ENCODE data around the gene ACSM4. TPM values are rescaled to one million over a fixed set of nuclear protein-coding genes. Genes with fewer than 3 reads are reported as not detected.
A peak's percentile ranks its signal among the peaks of the same experiment; 100 is the strongest.

Gene ACSM4
- total RNA-seq, 6 experiments from 2014 or later, result not detected

DNA sequence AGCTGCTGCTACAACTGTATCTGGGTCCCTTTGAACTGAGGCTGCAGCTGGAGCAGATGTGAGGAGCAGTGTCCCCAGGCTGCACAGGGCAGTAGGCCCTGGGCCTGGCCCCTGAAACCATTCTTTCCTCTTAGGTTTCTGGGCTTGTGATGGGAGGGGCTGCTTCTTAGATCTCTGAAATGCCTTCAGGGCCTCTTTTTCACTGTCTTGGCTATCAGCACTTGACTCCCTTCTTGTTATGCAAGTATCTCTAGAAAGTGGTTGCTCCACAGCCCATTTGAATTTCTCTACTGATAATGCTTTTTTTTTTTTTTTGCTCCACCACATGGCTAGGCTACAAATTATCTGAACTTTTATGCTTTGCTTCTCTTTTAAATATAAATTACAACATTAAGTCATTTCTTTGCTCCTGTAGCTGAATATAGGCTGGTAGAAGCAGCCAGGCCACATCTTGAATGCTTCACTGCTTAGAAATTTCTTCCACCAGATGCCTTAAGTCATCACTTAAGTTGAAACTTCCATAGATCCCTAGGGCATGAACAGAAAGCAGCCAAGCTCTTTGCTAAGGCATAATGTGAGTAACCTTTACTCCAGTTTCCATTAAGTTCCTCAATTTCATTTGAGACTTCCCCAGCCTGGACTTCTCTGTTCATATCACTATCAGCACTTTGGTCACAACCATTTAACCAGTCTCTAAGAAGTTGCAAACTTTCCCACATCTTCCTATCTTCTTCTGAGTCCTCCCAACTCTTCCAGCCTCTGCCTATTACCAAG, 41.1 kb downstream of the ACSM4 start:
- no peak overlapping the region for H3K27ac ChIP-seq
- H3K27me3 ChIP-seq, result no peaks in the 10 kb centered on the region
- no peaks in the 10 kb centered on the region for H3K4me1 ChIP-seq
- intact Hi-C loops (cut with DNase I), result no loop called here
- DNase-seq (no peak), ATAC-seq (peak in 2 of 4 donors; percentile 28 to 42)
- no peaks in the 10 kb centered on the region for H3K36me3 ChIP-seq
- TF ChIP-seq, protein P1, sequence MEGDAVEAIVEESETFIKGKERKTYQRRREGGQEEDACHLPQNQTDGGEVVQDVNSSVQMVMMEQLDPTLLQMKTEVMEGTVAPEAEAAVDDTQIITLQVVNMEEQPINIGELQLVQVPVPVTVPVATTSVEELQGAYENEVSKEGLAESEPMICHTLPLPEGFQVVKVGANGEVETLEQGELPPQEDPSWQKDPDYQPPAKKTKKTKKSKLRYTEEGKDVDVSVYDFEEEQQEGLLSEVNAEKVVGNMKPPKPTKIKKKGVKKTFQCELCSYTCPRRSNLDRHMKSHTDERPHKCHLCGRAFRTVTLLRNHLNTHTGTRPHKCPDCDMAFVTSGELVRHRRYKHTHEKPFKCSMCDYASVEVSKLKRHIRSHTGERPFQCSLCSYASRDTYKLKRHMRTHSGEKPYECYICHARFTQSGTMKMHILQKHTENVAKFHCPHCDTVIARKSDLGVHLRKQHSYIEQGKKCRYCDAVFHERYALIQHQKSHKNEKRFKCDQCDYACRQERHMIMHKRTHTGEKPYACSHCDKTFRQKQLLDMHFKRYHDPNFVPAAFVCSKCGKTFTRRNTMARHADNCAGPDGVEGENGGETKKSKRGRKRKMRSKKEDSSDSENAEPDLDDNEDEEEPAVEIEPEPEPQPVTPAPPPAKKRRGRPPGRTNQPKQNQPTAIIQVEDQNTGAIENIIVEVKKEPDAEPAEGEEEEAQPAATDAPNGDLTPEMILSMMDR (IDR thresholded peaks at IDR 0.05), result no peak
- TF ChIP-seq POLR2A (IDR thresholded peaks at IDR 0.05), result no peak
- no peaks in the 10 kb centered on the region for H3K9me3 ChIP-seq
- no peak overlapping the region for H3K4me3 ChIP-seq

DNA sequence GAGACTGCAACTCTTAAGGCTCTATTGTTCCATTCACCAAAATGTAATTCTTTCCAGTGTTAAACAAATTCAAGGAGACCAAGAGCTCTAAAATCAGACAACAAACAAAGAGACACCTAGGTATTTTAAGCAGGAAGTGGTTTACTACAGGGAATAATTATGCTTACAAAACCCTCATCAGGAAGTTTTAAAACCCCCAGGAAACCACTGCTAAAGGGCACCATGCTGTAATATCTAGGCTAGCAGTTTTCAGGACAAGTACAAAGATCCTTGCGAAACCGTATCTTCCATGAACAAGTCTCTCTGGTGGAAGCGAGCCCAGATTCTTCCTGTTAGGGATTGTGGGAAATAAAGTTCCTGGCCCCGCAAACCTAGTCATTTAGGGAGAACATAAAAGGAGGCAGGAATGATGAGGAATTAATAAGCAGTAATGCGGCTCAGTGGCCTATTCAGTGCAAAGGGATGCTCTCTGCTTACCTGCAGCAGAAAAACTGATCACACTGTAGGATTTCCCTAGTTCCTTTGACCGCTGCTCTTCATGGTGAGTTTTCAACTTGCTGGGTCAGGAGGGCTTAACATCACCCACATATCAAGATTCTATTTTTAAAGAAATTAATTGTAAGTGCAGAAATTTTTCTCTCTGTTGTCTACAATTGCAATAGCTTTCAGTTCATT, 42.8 kb downstream of the ACSM4 start:
- DNase-seq (no peak), ATAC-seq (no peak)
- Histone ChIP-seq H3K27ac (no peak overlapping the region), H3K27me3 (no peaks in the 10 kb centered on the region), H3K4me1 (no peaks in the 10 kb centered on the region), H3K4me3 (no peak overlapping the region), H3K9me3 (no peaks in the 10 kb centered on the region), H3K36me3 (no peaks in the 10 kb centered on the region)
- 59% methylated on average over 6 of the region's 6 CpGs for WGBS (ENCODE audit: insufficient coverage, low coverage, low lambda C conversion rate, missing lambda C conversion rate)
- intact Hi-C loops (cut with DNase I), result no loop called here
- no peak for TF ChIP-seq POLR2A (IDR thresholded peaks at IDR 0.05)
- TF ChIP-seq, protein P1 (IDR thresholded peaks at IDR 0.05), result no peak

DNA sequence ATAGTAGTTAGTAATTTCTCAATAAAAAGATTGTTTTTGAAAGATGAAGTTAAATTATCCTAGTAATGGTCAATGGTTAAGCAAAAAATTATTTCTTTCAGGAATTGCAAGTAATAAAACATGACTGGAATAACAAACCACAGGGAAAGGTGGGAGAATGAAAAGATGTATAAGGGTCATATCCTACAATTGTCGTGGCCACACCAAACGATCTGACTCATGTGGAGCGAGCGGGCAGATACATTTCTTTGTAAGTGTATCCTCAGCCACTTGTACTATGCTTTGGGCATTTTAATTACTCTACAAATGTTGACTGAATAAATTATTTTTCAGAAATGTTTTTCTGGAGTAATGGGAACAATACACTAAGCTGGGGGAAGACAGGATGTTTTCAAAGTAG, 45.5 kb downstream of the ACSM4 start:
- WGBS (ENCODE audit: insufficient coverage, low coverage, low lambda C conversion rate, missing lambda C conversion rate), result 80% methylated on average over 4 of the region's 4 CpGs
- no peaks in the 10 kb centered on the region for H3K36me3 ChIP-seq
- H3K4me1 ChIP-seq, result no peaks in the 10 kb centered on the region
- TF ChIP-seq POLR2A (IDR thresholded peaks at IDR 0.05), result no peak
- ATAC-seq (no peak), DNase-seq (no peak)
- intact Hi-C loops (cut with DNase I), result no loop called here
- no peaks in the 10 kb centered on the region for H3K9me3 ChIP-seq
- H3K4me3 ChIP-seq, result no peak overlapping the region
- no peak overlapping the region for H3K27ac ChIP-seq
- H3K27me3 ChIP-seq, result no peaks in the 10 kb centered on the region

DNA sequence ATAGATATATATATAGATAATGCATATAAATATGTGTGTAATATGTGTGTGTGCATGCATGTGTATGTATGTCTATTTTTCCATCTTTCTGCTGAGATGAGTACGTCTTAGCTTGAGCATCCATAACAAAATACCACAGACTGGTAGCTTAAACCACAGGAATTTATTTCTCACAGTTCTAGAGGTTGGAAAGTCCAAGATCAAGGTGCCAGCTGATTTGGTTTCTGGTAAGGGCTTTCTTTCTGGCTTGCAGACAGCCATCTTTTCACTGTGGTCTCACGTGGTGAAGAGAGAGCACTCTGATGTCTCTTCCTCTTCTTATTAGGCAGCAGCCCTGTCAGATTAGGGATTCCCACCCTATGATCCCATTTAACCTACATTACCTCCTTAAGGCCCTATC, 47.3 kb downstream of the ACSM4 start:
- no peak for TF ChIP-seq POLR2A (IDR thresholded peaks at IDR 0.05)
- TF ChIP-seq, protein P1 (IDR thresholded peaks at IDR 0.05), result no peak
- no peaks in the 10 kb centered on the region for H3K27me3 ChIP-seq
- DNase-seq (no peak), ATAC-seq (no peak)
- intact Hi-C loops (cut with DNase I), result no loop called here
- H3K4me3 ChIP-seq, result no peak overlapping the region
- H3K9me3 ChIP-seq, result no peaks in the 10 kb centered on the region
- 26% methylated on average over 1 of the region's 2 CpGs for WGBS (ENCODE audit: insufficient coverage, low coverage, low lambda C conversion rate, missing lambda C conversion rate)
- H3K27ac ChIP-seq, result no peak overlapping the region
- H3K36me3 ChIP-seq, result no peaks in the 10 kb centered on the region
- H3K4me1 ChIP-seq, result no peaks in the 10 kb centered on the region

DNA sequence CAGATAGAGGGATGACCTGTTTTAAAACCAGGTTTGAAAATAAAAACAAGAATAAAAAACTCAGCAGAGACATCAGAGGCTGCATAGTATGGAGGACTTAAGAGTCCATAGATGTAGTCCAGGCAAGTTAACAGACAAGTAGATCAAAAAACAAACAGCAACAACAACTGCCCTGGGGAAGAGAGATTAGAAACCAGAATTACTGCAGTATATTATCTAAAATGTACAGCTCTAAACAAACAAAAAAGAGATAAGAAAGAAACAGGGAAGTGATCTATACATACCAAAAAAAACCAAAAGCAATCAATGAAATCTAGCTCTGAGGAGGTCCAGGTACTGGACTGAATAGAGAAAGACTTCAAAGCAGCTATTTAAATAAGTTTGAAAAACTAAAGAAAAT, 48.8 kb downstream of the ACSM4 start:
- no peak for ATAC-seq
- no peaks in the 10 kb centered on the region for H3K36me3 ChIP-seq
- intact Hi-C loops (cut with DNase I), result no loop called here
- no peaks in the 10 kb centered on the region for H3K27me3 ChIP-seq
- no peak overlapping the region for H3K4me3 ChIP-seq
- H3K27ac ChIP-seq, result no peak overlapping the region
- H3K9me3 ChIP-seq, result no peaks in the 10 kb centered on the region
- no peaks in the 10 kb centered on the region for H3K4me1 ChIP-seq
- DNase-seq, result no peak
- TF ChIP-seq POLR2A (IDR thresholded peaks at IDR 0.05), result no peak
- TF ChIP-seq, protein P1 (IDR thresholded peaks at IDR 0.05), result no peak
